DMS79 treated with DMSO at 0.1 percent for 48 hours (cell line): ENCODE measurements around the gene CUX1.
"Not testable (repeated sequence)": the region's sequence is repeated elsewhere in the genome, so short reads cannot be mapped to it uniquely, and the experiment has no call there.

ENCODE experiments used
- DNase-seq: peaks from one replicate; lab custom pipeline; 2025; lab: John Stamatoyannopoulos, UW

Gene CUX1

GRCh38 chr7:102044984-102045673 lies 227.7 kb downstream of the CUX1 start:
- DNase-seq = peak; percentile 75

GRCh38 chr7:102045681-102046372 lies 228.4 kb downstream of the CUX1 start:
- no peak for DNase-seq

- DNase-seq = no peak
Observed at GRCh38 chr7:102046373-102047117, 229.1 kb downstream of the CUX1 start.

- DNase-seq = no peak
Observed at GRCh38 chr7:102047167-102047566, 229.7 kb downstream of the CUX1 start.

- DNase-seq = no peak
Observed at GRCh38 chr7:102049765-102050164, 232.3 kb downstream of the CUX1 start.

GRCh38 chr7:102050864-102051460 lies 233.5 kb downstream of the CUX1 start:
- DNase-seq = no peak

GRCh38 chr7:102051736-102052135 lies 234.3 kb downstream of the CUX1 start:
- DNase-seq = not testable (repeated sequence)

- no peak for DNase-seq
Observed at GRCh38 chr7:102054158-102054557, 236.7 kb downstream of the CUX1 start.

- no peak for DNase-seq
Observed at GRCh38 chr7:102055181-102055976, 238.0 kb downstream of the CUX1 start.

- no peak for DNase-seq
Observed at GRCh38 chr7:102059524-102059923, 242.1 kb downstream of the CUX1 start.

- no peak for DNase-seq
Observed at GRCh38 chr7:102061354-102061945, 244.0 kb downstream of the CUX1 start.

GRCh38 chr7:102061981-102062390 lies 244.6 kb downstream of the CUX1 start:
- no peak for DNase-seq

GRCh38 chr7:102063690-102064180 lies 246.3 kb downstream of the CUX1 start:
- no peak for DNase-seq

- DNase-seq = no peak
Observed at GRCh38 chr7:102064361-102065025, 247.1 kb downstream of the CUX1 start.

GRCh38 chr7:102065226-102065625 lies 247.8 kb downstream of the CUX1 start:
- no peak for DNase-seq

- DNase-seq = no peak
Observed at GRCh38 chr7:102066476-102066875, 249.1 kb downstream of the CUX1 start.

- DNase-seq = no peak
Observed at GRCh38 chr7:102068846-102069245, 251.4 kb downstream of the CUX1 start.

GRCh38 chr7:102069931-102070629 lies 252.7 kb downstream of the CUX1 start:
- DNase-seq = no peak

- no peak for DNase-seq
Observed at GRCh38 chr7:102072003-102072402, 254.6 kb downstream of the CUX1 start.

- no peak for DNase-seq
Observed at GRCh38 chr7:102072636-102073209, 255.3 kb downstream of the CUX1 start.
